ENCODE results near the gene FGR. TPM values are rescaled to one million over a fixed set of nuclear protein-coding genes. Genes with fewer than 3 reads are reported as not detected.

Gene FGR
- total and polyA plus RNA-seq, 2 experiments from 2014 or later: not detected

- no peak overlapping the region for H3K9ac ChIP-seq
- H3K4me1 ChIP-seq (ENCODE audit: insufficient read depth): peaks cover 16% of the 10 kb centered on the region
- H3K27ac ChIP-seq: no peak overlapping the region
- no peaks in the 10 kb centered on the region for H3K27me3 ChIP-seq (replicated peaks; ENCODE audit: insufficient read depth)
- H3K79me2 ChIP-seq (ENCODE audit: insufficient read depth): no peaks in the 10 kb centered on the region
- no peaks in the 10 kb centered on the region for H3K9me3 ChIP-seq (ENCODE audit: low read depth)
- 94 to 96% methylated on average over 5 of the region's 5 CpGs for WGBS, 2 experiments (ENCODE audit: low coverage in 1 of 2, low lambda C conversion rate in 2 of 2, missing lambda C conversion rate in 2 of 2)
- no peak overlapping the region for H3K4me3 ChIP-seq
- H3K4me2 ChIP-seq (ENCODE audit: unreplicated experiment): no peak overlapping the region
- no peaks in the 10 kb centered on the region for H3K9me2 ChIP-seq (ENCODE audit: insufficient read depth)
- no peak overlapping the region for H2AFZ ChIP-seq
- DNase-seq: no peak
- in situ Hi-C loops (cut with MboI): no loop called here
- no peaks in the 10 kb centered on the region for H4K20me1 ChIP-seq (ENCODE audit: insufficient read depth)
- TF ChIP-seq EZH2phosphoT487 (IDR thresholded peaks at IDR 0.05; ENCODE audit: insufficient read depth, low read depth) (no peak), EZH2 (IDR thresholded peaks at IDR 0.05; ENCODE audit: insufficient read depth, poor library complexity, severe bottlenecking) (no peak)
- no peaks in the 10 kb centered on the region for H3K36me3 ChIP-seq (ENCODE audit: low read depth)
- H3F3A ChIP-seq (ENCODE audit: insufficient read depth): peaks cover 11% of the 10 kb centered on the region
Measured at GRCh38 chr1:27647328-27647727, 12.3 kb upstream of the FGR start.

- in situ Hi-C loops (cut with MboI): no loop called here
- Histone ChIP-seq H2AFZ (no peak overlapping the region), H3K4me3 (no peak overlapping the region), H3F3A (ENCODE audit: insufficient read depth) (peaks cover 10% of the 10 kb centered on the region), H4K20me1 (ENCODE audit: insufficient read depth) (no peaks in the 10 kb centered on the region), H3K4me2 (ENCODE audit: unreplicated experiment) (no peak overlapping the region), H3K36me3 (ENCODE audit: low read depth) (no peaks in the 10 kb centered on the region), H3K9me2 (ENCODE audit: insufficient read depth) (no peaks in the 10 kb centered on the region), H3K27ac (no peak overlapping the region), H3K79me2 (ENCODE audit: insufficient read depth) (no peaks in the 10 kb centered on the region), H3K27me3 (replicated peaks; ENCODE audit: insufficient read depth) (no peaks in the 10 kb centered on the region), H3K9ac (no peak overlapping the region), H3K4me1 (ENCODE audit: insufficient read depth) (peaks cover 14% of the 10 kb centered on the region), H3K9me3 (ENCODE audit: low read depth) (no peaks in the 10 kb centered on the region)
- WGBS, 2 experiments (ENCODE audit: low coverage in 1 of 2, low lambda C conversion rate in 2 of 2, missing lambda C conversion rate in 2 of 2): 83 to 90% methylated on average over 8 of the region's 8 CpGs
- DNase-seq: no peak
- TF ChIP-seq EZH2 (IDR thresholded peaks at IDR 0.05; ENCODE audit: insufficient read depth, poor library complexity, severe bottlenecking): no peak
- TF ChIP-seq EZH2phosphoT487 (IDR thresholded peaks at IDR 0.05; ENCODE audit: insufficient read depth, low read depth): no peak
Measured at GRCh38 chr1:27646676-27647075, 11.7 kb upstream of the FGR start.

GRCh38 chr1:27645071-27645415 is 10.1 kb upstream of the FGR start:
- in situ Hi-C loops (cut with MboI): no loop called here
- no peak overlapping the region for H3K4me2 ChIP-seq (ENCODE audit: unreplicated experiment)

GRCh38 chr1:27644369-27645070 is 9.5 kb upstream of the FGR start:
- no peak for TF ChIP-seq EZH2 (IDR thresholded peaks at IDR 0.05; ENCODE audit: insufficient read depth, poor library complexity, severe bottlenecking)
- TF ChIP-seq EZH2phosphoT487 (IDR thresholded peaks at IDR 0.05; ENCODE audit: insufficient read depth, low read depth): no peak
- no peaks in the 10 kb centered on the region for H3K9me3 ChIP-seq (ENCODE audit: low read depth)
- H3K9ac ChIP-seq: no peak overlapping the region
- H3K27ac ChIP-seq: no peak overlapping the region
- H3K4me1 ChIP-seq (ENCODE audit: insufficient read depth): no peaks in the 10 kb centered on the region
- WGBS, 2 experiments (ENCODE audit: low coverage in 1 of 2, low lambda C conversion rate in 2 of 2, missing lambda C conversion rate in 2 of 2): 75 to 85% methylated on average over 5 of the region's 5 CpGs
- H3K4me3 ChIP-seq: no peak overlapping the region
- H3F3A ChIP-seq (ENCODE audit: insufficient read depth): no peaks in the 10 kb centered on the region
- H3K36me3 ChIP-seq (ENCODE audit: low read depth): no peaks in the 10 kb centered on the region
- H3K27me3 ChIP-seq (replicated peaks; ENCODE audit: insufficient read depth): no peaks in the 10 kb centered on the region
- in situ Hi-C loops (cut with MboI): no loop called here
- DNase-seq: no peak
- no peaks in the 10 kb centered on the region for H4K20me1 ChIP-seq (ENCODE audit: insufficient read depth)
- no peak overlapping the region for H2AFZ ChIP-seq
- H3K4me2 ChIP-seq (ENCODE audit: unreplicated experiment): no peak overlapping the region
- H3K79me2 ChIP-seq (ENCODE audit: insufficient read depth): no peaks in the 10 kb centered on the region
- H3K9me2 ChIP-seq (ENCODE audit: insufficient read depth): no peaks in the 10 kb centered on the region

More at GRCh38 chr1:27645071-27645415, 10.1 kb upstream of the FGR start:
- no peak overlapping the region for H3K4me3 ChIP-seq
- no peaks in the 10 kb centered on the region for H3K9me2 ChIP-seq (ENCODE audit: insufficient read depth)
- no peak overlapping the region for H3K9ac ChIP-seq
- no peak overlapping the region for H3K27ac ChIP-seq
- no peak for TF ChIP-seq EZH2phosphoT487 (IDR thresholded peaks at IDR 0.05; ENCODE audit: insufficient read depth, low read depth)
- TF ChIP-seq EZH2 (IDR thresholded peaks at IDR 0.05; ENCODE audit: insufficient read depth, poor library complexity, severe bottlenecking): no peak
- no peaks in the 10 kb centered on the region for H3K27me3 ChIP-seq (replicated peaks; ENCODE audit: insufficient read depth)
- peaks cover 2% of the 10 kb centered on the region; the same call in 1 of the 2 replicates for H3K4me1 ChIP-seq (ENCODE audit: insufficient read depth)
- no peaks in the 10 kb centered on the region for H3K36me3 ChIP-seq (ENCODE audit: low read depth)
- no peaks in the 10 kb centered on the region for H3K9me3 ChIP-seq (ENCODE audit: low read depth)
- H2AFZ ChIP-seq: no peak overlapping the region
- no peaks in the 10 kb centered on the region for H4K20me1 ChIP-seq (ENCODE audit: insufficient read depth)
- H3F3A ChIP-seq (ENCODE audit: insufficient read depth): peaks cover 3% of the 10 kb centered on the region; the same call in 1 of the 2 replicates
- no peaks in the 10 kb centered on the region for H3K79me2 ChIP-seq (ENCODE audit: insufficient read depth)
- 85 to 89% methylated on average over 4 of the region's 4 CpGs for WGBS, 2 experiments (ENCODE audit: low coverage in 1 of 2, low lambda C conversion rate in 2 of 2, missing lambda C conversion rate in 2 of 2)
- DNase-seq: no peak

Data from GM23248 (cell line).